Measurements from ENCODE around the gene KCNJ3. TPM values are rescaled to one million over a fixed set of nuclear protein-coding genes. Genes with fewer than 3 reads are reported as not detected.

KCNJ3 gene
- total and polyA plus RNA-seq, 2 donors (not counting 1 experiment from before 2014, with no cell fraction given): 0.01 TPM; not detected in 1

DNA sequence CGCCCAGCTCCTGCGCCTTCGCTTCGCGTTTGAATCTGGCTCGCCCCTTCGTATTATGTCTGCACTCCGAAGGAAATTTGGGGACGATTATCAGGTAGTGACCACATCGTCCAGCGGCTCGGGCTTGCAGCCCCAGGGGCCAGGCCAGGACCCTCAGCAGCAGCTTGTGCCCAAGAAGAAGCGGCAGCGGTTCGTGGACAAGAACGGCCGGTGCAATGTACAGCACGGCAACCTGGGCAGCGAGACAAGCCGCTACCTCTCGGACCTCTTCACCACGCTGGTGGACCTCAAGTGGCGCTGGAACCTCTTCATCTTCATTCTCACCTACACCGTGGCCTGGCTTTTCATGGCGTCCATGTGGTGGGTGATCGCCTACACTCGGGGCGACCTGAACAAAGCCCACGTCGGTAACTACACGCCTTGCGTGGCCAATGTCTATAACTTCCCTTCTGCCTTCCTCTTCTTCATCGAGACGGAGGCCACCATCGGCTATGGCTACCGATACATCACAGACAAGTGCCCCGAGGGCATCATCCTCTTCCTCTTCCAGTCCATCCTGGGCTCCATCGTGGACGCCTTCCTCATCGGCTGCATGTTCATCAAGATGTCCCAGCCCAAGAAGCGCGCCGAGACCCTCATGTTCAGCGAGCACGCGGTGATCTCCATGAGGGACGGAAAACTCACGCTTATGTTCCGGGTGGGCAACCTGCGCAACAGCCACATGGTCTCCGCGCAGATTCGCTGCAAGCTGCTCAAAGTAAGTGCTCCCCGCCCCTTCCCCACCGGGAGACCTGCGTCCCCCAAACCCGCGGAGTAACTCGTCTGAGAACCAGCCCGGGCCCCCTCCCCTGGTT is 453 bp downstream of the KCNJ3 start:
- 23% methylated on average over 50 of the region's 60 CpGs for WGBS (ENCODE audit: insufficient coverage)
- intact Hi-C loops (cut with micrococcal nuclease): no loop called here
- ChIA-PET POLR2A (no interaction called here), CTCF (no interaction called here)
- Histone ChIP-seq H3K9me3 (ENCODE audit: control extremely low read depth in 1 of 3, control insufficient read depth in 2 of 3, insufficient read depth in 1 of 3, low read length in 2 of 3) (peaks cover 0 to 20% (median 0%) of the 10 kb centered on the region in 3 donors), H2AFZ (ENCODE audit: insufficient read depth, low read depth, low read length, poor library complexity, severe bottlenecking) (peak overlapping the region; percentile 22), H3K36me3 (replicated peaks in 1 of 2; ENCODE audit: control extremely low read depth in 1 of 2, control insufficient read depth in 1 of 2, extremely low read depth in 1 of 2, insufficient read depth in 2 of 2, low read length in 1 of 2) (no peaks in the 10 kb centered on the region), H3K27ac (ENCODE audit: low read length in 2 of 2) (no peak overlapping the region), H3K4me1 (ENCODE audit: control insufficient read depth in 2 of 2, insufficient read depth in 2 of 2, low read length in 2 of 2) (no peaks in the 10 kb centered on the region), H3K4me2 (replicated peaks; ENCODE audit: low read depth, low read length, poor library complexity, severe bottlenecking) (no peak overlapping the region), H3K4me3 (ENCODE audit: control extremely low read depth in 1 of 5, extremely low read depth in 1 of 5, insufficient read depth in 1 of 5, low read depth in 2 of 5, low read length in 4 of 5) (peak overlapping the region in 1 of 5 experiments; percentile 9), H4K20me1 (ENCODE audit: control insufficient read depth, insufficient read depth, low read length, poor library complexity, severe bottlenecking) (no peaks in the 10 kb centered on the region), H3K79me2 (ENCODE audit: control insufficient read depth, insufficient read depth, low read length) (no peaks in the 10 kb centered on the region), H3K27me3 (replicated peaks in 1 of 4; ENCODE audit: control extremely low read depth in 1 of 4, control insufficient read depth in 3 of 4, insufficient read depth in 4 of 4, low read length in 3 of 4) (peaks cover 0 to 16% (median 5%) of the 10 kb centered on the region in 4 experiments), H3K9ac (ENCODE audit: low read length) (no peak overlapping the region)
- Mint-ChIP-seq H3K4me3 (peak overlapping the region; percentile 42), H3K9me3 (ENCODE audit: insufficient read depth) (no peaks in the 10 kb centered on the region), H3K4me1 (peaks cover 3% of the 10 kb centered on the region), H3K27ac (no peak overlapping the region), H3K27me3 (peaks cover 29% of the 10 kb centered on the region)
- no peak for ATAC-seq (ENCODE audit: low read depth)
- DNase-seq: peak; percentile 2
- TF ChIP-seq, protein P1, sequence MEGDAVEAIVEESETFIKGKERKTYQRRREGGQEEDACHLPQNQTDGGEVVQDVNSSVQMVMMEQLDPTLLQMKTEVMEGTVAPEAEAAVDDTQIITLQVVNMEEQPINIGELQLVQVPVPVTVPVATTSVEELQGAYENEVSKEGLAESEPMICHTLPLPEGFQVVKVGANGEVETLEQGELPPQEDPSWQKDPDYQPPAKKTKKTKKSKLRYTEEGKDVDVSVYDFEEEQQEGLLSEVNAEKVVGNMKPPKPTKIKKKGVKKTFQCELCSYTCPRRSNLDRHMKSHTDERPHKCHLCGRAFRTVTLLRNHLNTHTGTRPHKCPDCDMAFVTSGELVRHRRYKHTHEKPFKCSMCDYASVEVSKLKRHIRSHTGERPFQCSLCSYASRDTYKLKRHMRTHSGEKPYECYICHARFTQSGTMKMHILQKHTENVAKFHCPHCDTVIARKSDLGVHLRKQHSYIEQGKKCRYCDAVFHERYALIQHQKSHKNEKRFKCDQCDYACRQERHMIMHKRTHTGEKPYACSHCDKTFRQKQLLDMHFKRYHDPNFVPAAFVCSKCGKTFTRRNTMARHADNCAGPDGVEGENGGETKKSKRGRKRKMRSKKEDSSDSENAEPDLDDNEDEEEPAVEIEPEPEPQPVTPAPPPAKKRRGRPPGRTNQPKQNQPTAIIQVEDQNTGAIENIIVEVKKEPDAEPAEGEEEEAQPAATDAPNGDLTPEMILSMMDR (IDR thresholded peaks at IDR 0.05): no peak
- no peak for TF ChIP-seq EZH2 (IDR thresholded peaks at IDR 0.05; ENCODE audit: borderline replicate concordance, insufficient read depth, low read depth, low read length, poor library complexity, severe bottlenecking)

DNA sequence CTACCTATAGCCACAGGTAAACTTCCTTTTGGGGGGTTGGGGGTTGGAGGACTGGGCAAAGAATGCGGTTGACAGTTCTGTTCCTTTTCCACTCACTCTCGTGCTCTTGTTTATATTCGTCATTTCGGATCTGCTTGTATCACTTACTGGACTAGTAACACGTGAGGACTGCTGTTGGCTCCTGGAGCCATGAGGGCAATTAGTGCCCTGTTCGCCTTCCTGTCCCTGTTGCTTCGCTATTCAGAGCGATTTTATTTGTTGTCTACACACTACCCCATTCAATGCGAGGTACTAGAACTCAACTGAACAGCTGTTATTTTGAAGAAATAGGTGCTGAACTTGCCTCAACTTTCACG is 1.1 kb downstream of the KCNJ3 start:
- Mint-ChIP-seq H3K4me3 (peak overlapping the region; percentile 4), H3K9me3 (ENCODE audit: insufficient read depth) (no peaks in the 10 kb centered on the region), H3K27me3 (peaks cover 29% of the 10 kb centered on the region), H3K4me1 (peaks cover 3% of the 10 kb centered on the region), H3K27ac (no peak overlapping the region)
- H3K4me2 ChIP-seq (replicated peaks; ENCODE audit: low read depth, low read length, poor library complexity, severe bottlenecking): no peak overlapping the region
- no peak overlapping the region for H2AFZ ChIP-seq (ENCODE audit: insufficient read depth, low read depth, low read length, poor library complexity, severe bottlenecking)
- POLR2A ChIA-PET: no interaction called here
- no peak for DNase-seq
- no peak for ATAC-seq (ENCODE audit: low read depth)
- no peaks in the 10 kb centered on the region for H3K4me1 ChIP-seq (ENCODE audit: control insufficient read depth in 2 of 2, insufficient read depth in 2 of 2, low read length in 2 of 2)
- intact Hi-C loops (cut with micrococcal nuclease): no loop called here
- no peak overlapping the region for H3K27ac ChIP-seq (ENCODE audit: low read length in 2 of 2)
- peaks cover 0 to 20% (median 0%) of the 10 kb centered on the region in 3 donors for H3K9me3 ChIP-seq (ENCODE audit: control extremely low read depth in 1 of 3, control insufficient read depth in 2 of 3, insufficient read depth in 1 of 3, low read length in 2 of 3)
- H3K27me3 ChIP-seq (replicated peaks in 1 of 4; ENCODE audit: control extremely low read depth in 1 of 4, control insufficient read depth in 3 of 4, insufficient read depth in 4 of 4, low read length in 3 of 4): peaks cover 0 to 16% (median 5%) of the 10 kb centered on the region in 4 experiments
- H3K36me3 ChIP-seq (replicated peaks in 1 of 2; ENCODE audit: control extremely low read depth in 1 of 2, control insufficient read depth in 1 of 2, extremely low read depth in 1 of 2, insufficient read depth in 2 of 2, low read length in 1 of 2): no peaks in the 10 kb centered on the region
- no peaks in the 10 kb centered on the region for H4K20me1 ChIP-seq (ENCODE audit: control insufficient read depth, insufficient read depth, low read length, poor library complexity, severe bottlenecking)
- CTCF ChIA-PET: no interaction called here
- 61% methylated on average over 5 of the region's 10 CpGs for WGBS (ENCODE audit: insufficient coverage)
- TF ChIP-seq, protein P1 (IDR thresholded peaks at IDR 0.05): no peak
- TF ChIP-seq EZH2 (IDR thresholded peaks at IDR 0.05; ENCODE audit: borderline replicate concordance, insufficient read depth, low read depth, low read length, poor library complexity, severe bottlenecking): no peak
- H3K79me2 ChIP-seq (ENCODE audit: control insufficient read depth, insufficient read depth, low read length): no peaks in the 10 kb centered on the region
- peak overlapping the region in 1 of 5 experiments; percentile 9 for H3K4me3 ChIP-seq (ENCODE audit: control extremely low read depth in 1 of 5, extremely low read depth in 1 of 5, insufficient read depth in 1 of 5, low read depth in 2 of 5, low read length in 4 of 5)
- no peak overlapping the region for H3K9ac ChIP-seq (ENCODE audit: low read length)

Data from B cell (primary cell).